ENCODE data around the gene STARD13.

STARD13 gene

GRCh38 chr13:33144358-33144784 is 141.2 kb downstream of the STARD13 start:
- Mint-ChIP-seq H3K4me1 (ENCODE audit: low read depth) (no peaks in the 10 kb centered on the region), H3K27ac (no peak overlapping the region), H3K9me3 (ENCODE audit: low read depth) (no peaks in the 10 kb centered on the region), H3K36me3 (no peaks in the 10 kb centered on the region), H3K4me3 (no peak overlapping the region), H3K27me3 (peaks cover 2% of the 10 kb centered on the region)

GRCh38 chr13:33139780-33140535 is 145.6 kb downstream of the STARD13 start:
- Mint-ChIP-seq H3K4me3 (no peak overlapping the region), H3K27ac (no peak overlapping the region), H3K4me1 (ENCODE audit: low read depth) (no peaks in the 10 kb centered on the region), H3K27me3 (no peaks in the 10 kb centered on the region), H3K9me3 (ENCODE audit: low read depth) (no peaks in the 10 kb centered on the region), H3K36me3 (no peaks in the 10 kb centered on the region)

- no peaks in the 10 kb centered on the region for H3K36me3 Mint-ChIP-seq
- H3K27me3 Mint-ChIP-seq = peaks cover 2% of the 10 kb centered on the region
- no peak overlapping the region for H3K27ac Mint-ChIP-seq
- no peaks in the 10 kb centered on the region for H3K4me1 Mint-ChIP-seq (ENCODE audit: low read depth)
- H3K9me3 Mint-ChIP-seq (ENCODE audit: low read depth) = no peaks in the 10 kb centered on the region
- H3K4me3 Mint-ChIP-seq = no peak overlapping the region
These were observed 146.4 kb downstream of the STARD13 start for GRCh38 chr13:33139184-33139583.

- no peaks in the 10 kb centered on the region for H3K9me3 Mint-ChIP-seq (ENCODE audit: low read depth)
- no peak overlapping the region for H3K4me3 Mint-ChIP-seq
- H3K27me3 Mint-ChIP-seq = peaks cover 2% of the 10 kb centered on the region
- no peak overlapping the region for H3K27ac Mint-ChIP-seq
- H3K4me1 Mint-ChIP-seq (ENCODE audit: low read depth) = no peaks in the 10 kb centered on the region
- H3K36me3 Mint-ChIP-seq = no peaks in the 10 kb centered on the region
These were observed 147.1 kb downstream of the STARD13 start for GRCh38 chr13:33138441-33138840.

GRCh38 chr13:33137721-33138120 is 147.8 kb downstream of the STARD13 start:
- no peak overlapping the region for H3K4me3 Mint-ChIP-seq
- H3K9me3 Mint-ChIP-seq (ENCODE audit: low read depth) = no peaks in the 10 kb centered on the region
- no peaks in the 10 kb centered on the region for H3K36me3 Mint-ChIP-seq
- H3K4me1 Mint-ChIP-seq (ENCODE audit: low read depth) = no peaks in the 10 kb centered on the region
- no peak overlapping the region for H3K27ac Mint-ChIP-seq
- peaks cover 3% of the 10 kb centered on the region for H3K27me3 Mint-ChIP-seq

- Mint-ChIP-seq H3K4me3 (no peak overlapping the region), H3K27me3 (peaks cover 5% of the 10 kb centered on the region), H3K27ac (no peak overlapping the region), H3K4me1 (ENCODE audit: low read depth) (no peaks in the 10 kb centered on the region), H3K36me3 (no peaks in the 10 kb centered on the region), H3K9me3 (ENCODE audit: low read depth) (no peaks in the 10 kb centered on the region)
These were observed 150.5 kb downstream of the STARD13 start for GRCh38 chr13:33135097-33135496.

GRCh38 chr13:33134213-33134612 is 151.3 kb downstream of the STARD13 start:
- Mint-ChIP-seq H3K4me1 (ENCODE audit: low read depth) (no peaks in the 10 kb centered on the region), H3K27me3 (peaks cover 5% of the 10 kb centered on the region), H3K27ac (no peak overlapping the region), H3K4me3 (no peak overlapping the region), H3K9me3 (ENCODE audit: low read depth) (no peaks in the 10 kb centered on the region), H3K36me3 (no peaks in the 10 kb centered on the region)

GRCh38 chr13:33132644-33133440 is 152.7 kb downstream of the STARD13 start:
- Mint-ChIP-seq H3K4me3 (no peak overlapping the region), H3K27ac (no peak overlapping the region), H3K27me3 (peaks cover 5% of the 10 kb centered on the region), H3K9me3 (ENCODE audit: low read depth) (no peaks in the 10 kb centered on the region), H3K36me3 (no peaks in the 10 kb centered on the region), H3K4me1 (ENCODE audit: low read depth) (no peaks in the 10 kb centered on the region)

- Mint-ChIP-seq H3K4me1 (ENCODE audit: low read depth) (no peaks in the 10 kb centered on the region), H3K27me3 (peaks cover 5% of the 10 kb centered on the region), H3K27ac (no peak overlapping the region), H3K4me3 (no peak overlapping the region), H3K36me3 (no peaks in the 10 kb centered on the region), H3K9me3 (ENCODE audit: low read depth) (no peaks in the 10 kb centered on the region)
These were observed 155.7 kb downstream of the STARD13 start for GRCh38 chr13:33129886-33130285.

- no peak overlapping the region for H3K4me3 Mint-ChIP-seq
These were observed 156.3 kb downstream of the STARD13 start for GRCh38 chr13:33129094-33129832.

GRCh38 chr13:33128134-33128533 is 157.4 kb downstream of the STARD13 start:
- H3K4me3 Mint-ChIP-seq = no peak overlapping the region
- peaks cover 3% of the 10 kb centered on the region for H3K27me3 Mint-ChIP-seq
- H3K36me3 Mint-ChIP-seq = no peaks in the 10 kb centered on the region
- no peaks in the 10 kb centered on the region for H3K9me3 Mint-ChIP-seq (ENCODE audit: low read depth)
- no peak overlapping the region for H3K27ac Mint-ChIP-seq
- H3K4me1 Mint-ChIP-seq (ENCODE audit: low read depth) = no peaks in the 10 kb centered on the region

More at GRCh38 chr13:33129094-33129832, 156.3 kb downstream of the STARD13 start:
- no peaks in the 10 kb centered on the region for H3K4me1 Mint-ChIP-seq (ENCODE audit: low read depth)
- H3K27ac Mint-ChIP-seq = no peak overlapping the region
- peaks cover 3% of the 10 kb centered on the region for H3K27me3 Mint-ChIP-seq
- H3K36me3 Mint-ChIP-seq = no peaks in the 10 kb centered on the region
- H3K9me3 Mint-ChIP-seq (ENCODE audit: low read depth) = no peaks in the 10 kb centered on the region

- Mint-ChIP-seq H3K4me1 (ENCODE audit: low read depth) (no peaks in the 10 kb centered on the region), H3K27ac (no peak overlapping the region), H3K36me3 (no peaks in the 10 kb centered on the region), H3K4me3 (no peak overlapping the region), H3K27me3 (peaks cover 3% of the 10 kb centered on the region), H3K9me3 (ENCODE audit: low read depth) (no peaks in the 10 kb centered on the region)
These were observed 158.5 kb downstream of the STARD13 start for GRCh38 chr13:33127009-33127551.

- no peaks in the 10 kb centered on the region for H3K36me3 Mint-ChIP-seq
- H3K27ac Mint-ChIP-seq = no peak overlapping the region
- no peaks in the 10 kb centered on the region for H3K9me3 Mint-ChIP-seq (ENCODE audit: low read depth)
- H3K4me3 Mint-ChIP-seq = no peak overlapping the region
- peaks cover 2% of the 10 kb centered on the region for H3K27me3 Mint-ChIP-seq
- H3K4me1 Mint-ChIP-seq (ENCODE audit: low read depth) = no peaks in the 10 kb centered on the region
These were observed 159.6 kb downstream of the STARD13 start for GRCh38 chr13:33125821-33126570.

Measured in activated naive CD8-positive, alpha-beta T cell (primary cell).